Stimulated activated CD4-positive, alpha-beta T cell treated with anti-CD3 and anti-CD28 coated beads, TNF-alpha, amount 100 ng/mL, for 48 hours (primary cell): ENCODE measurements around the gene SYCN.

Experiments
- DNase-seq, 3 donors: peaks; one replicate each; pipeline ENCODE4 v3.0.0-alpha.2; 2020; ENCODE audit warnings: low read depth in 3 of 3

The SYCN gene

DNA sequence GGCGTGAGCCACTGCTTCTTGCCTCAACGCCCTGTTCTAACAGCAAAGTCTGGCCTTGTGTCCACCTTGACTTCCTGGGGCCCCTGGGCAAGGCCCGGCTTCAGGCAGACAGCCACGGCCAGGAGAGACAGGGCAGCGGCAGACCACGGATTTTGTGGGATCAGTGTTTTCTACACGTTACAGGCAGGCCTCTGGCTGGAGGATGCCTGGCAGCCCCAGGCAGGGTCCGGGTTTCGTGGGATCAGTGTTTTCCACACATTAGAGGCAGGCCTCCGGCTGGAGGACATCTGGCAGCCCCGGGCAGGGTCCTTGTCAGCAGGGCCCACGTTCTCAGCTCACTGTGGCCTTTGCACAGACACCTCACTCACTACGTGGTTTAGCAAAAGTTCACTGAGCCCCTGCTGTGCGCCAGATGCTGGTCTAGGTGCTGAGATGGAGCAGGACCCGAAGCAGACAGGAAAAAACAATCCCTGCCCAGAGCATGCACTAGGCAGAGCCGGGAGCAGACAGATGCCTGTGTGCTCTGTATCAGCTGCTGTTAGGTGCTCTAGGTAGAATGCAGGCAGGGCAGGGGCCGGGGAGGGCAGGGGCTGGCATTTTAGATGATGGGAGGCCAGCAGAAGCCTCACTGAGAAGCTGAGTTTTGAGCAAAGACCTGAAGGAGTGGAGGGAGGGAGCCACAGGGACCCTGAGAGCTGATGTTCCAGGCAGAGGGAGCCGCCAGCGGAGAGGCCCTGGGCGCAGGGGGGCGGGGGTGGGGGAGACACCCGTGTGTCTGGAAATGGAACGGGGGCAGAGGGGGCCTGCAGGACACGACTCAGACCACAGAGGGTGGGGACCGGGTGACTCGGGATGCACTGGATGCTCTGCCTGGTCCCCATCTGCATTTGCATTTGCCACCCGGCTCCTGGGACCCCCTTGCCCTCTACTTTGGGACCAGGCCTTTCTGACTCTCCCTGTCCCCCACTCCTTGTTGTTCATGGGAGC lies 32.3 kb downstream of the SYCN start:
- DNase-seq, result no peak

DNA sequence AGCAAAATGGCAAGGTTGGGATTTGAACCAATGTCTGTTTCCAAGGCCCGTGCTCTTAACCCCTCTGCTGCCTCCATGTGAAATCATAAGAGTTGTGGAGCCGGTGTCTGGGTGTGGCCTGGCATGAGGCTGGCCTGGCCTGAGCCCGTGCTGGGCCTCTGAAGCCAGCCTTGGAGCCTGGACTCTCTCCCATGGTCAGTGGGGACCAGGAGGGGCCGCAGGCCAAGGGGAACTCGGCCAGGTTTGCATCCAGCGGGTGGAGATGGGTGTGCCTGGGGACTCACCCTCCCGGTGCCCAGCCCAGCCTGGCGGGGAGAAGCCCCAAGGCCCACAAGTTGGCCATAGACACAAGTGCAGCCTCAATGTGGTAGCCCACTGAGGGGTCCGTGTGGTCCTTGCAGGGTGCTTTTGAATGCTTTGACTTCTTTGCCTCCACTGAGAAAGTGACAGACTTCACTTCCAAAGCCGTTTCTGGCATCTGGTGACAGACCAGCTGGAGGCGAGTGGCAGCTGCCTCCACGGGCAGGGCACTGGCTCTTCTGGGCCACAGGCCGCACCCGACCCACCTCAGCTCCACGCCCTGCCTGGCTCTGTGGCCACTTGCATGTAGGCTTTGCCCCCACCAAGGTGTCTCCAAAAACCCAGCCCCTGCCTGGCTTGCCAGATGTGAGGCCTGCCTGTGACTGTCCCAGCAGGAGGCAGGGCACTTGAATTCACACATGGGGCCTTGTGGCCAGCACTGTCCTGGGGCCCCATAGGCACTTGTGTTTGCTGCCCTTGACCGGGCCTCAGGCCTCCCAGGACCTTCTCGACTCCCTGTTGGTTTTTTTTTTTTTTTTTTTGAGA lies 33.5 kb downstream of the SYCN start:
- DNase-seq, result no peak

DNA sequence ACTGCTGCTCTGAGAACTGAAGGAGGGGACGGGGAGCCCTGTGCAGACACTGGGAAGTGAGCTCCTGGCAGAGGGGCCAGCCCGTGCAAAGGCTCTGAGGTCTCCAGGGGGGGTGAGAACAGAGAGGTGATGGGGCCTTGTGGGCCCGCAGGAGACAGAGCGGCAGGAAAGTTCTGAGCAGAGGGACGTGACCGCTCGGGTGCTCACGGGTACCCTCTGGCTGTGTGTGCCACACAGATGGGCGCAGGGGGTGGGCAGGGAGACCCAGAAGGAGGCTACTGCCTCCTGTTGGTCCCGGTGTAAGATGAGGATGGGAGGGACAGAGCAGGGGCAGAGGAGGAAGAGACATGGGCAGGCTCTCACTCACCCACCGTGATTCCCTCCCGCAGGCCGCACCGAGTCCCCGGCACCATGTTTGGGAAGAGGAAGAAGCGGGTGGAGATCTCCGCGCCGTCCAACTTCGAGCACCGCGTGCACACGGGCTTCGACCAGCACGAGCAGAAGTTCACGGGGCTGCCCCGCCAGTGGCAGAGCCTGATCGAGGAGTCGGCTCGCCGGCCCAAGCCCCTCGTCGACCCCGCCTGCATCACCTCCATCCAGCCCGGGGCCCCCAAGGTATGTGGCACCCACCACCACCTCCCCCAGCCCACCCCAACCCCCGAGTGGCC lies 34.8 kb downstream of the SYCN start:
- DNase-seq, result no peak

DNA sequence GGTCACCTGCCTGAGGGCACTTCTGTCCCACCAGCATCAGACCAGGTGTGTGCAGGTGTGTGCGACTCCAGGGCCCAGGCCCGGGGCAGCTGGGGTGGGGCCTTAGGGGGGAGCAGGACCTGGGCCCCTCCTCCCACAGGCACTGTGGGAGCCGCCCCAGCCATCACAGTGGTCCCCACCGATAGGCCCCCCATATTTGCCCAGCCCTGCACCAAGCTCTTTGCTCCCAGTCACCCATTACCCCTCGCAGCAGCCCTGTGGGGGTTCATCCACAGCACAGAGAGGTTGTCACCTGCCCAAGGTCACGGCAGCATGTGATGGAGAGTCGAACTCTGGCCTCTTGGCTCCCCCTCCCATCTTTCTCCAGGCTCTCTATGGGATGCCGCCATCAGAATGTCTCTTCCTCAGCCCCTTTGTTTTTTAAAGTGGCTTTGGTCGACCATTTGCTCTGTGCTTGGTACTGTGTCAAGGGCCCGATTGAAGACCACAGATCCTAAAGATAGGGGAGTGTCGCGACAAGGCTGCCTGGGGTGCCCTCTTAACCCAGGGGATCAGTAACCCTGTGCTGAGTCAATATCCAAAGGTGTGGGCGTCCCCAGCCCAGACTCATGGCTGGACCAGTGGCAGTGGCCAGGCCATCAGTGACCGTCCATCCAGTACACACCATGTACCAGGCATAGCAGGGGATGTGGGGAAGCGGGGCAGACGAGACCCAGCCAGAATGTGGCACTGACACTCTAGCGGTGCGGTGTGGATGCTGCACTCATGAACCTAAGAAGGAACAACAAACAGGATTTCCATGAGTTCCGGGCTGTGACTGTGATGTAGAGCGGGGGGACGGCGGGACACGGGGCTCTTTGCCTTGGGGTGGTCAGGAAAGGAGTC lies 35.6 kb downstream of the SYCN start:
- no peak for DNase-seq

DNA sequence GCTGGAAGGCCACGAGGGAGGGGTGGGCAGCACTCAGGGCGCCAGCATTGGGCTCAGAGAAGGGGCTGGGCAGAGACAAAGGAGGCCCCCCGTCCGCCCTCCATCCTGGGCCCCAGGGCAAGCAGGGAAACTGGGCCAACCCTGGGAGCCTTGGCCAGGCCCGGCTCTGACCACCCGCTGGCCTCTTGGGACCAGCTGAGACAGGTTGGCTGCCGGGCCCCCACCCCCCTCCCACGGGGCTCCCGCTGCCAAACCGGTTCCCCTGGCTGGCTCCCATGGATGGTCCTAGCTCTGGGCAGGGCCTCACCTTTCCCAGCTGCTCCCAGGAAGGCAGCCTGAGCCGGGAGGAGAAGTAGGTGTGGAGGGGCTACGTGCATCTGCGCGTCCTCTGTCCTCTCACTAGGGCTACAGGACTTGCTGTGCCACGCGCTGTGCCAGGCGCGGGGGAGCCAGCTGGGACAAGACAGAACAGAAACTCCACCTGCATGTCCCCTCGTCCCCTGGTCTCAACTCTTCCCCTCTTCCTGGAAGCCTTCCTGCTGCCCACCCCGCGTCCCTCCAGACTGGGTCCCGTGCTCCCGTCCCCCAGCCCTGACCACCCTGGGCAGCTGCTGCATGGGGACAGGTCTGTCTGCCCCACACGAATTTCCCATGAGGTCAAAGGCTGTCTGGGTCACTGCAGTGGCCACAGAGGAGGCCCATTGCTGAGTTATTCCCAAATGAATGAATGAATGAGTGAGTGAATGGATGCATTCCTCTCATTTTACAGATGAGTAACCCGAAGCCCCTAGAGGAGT lies 36.4 kb downstream of the SYCN start:
- no peak for DNase-seq

DNA sequence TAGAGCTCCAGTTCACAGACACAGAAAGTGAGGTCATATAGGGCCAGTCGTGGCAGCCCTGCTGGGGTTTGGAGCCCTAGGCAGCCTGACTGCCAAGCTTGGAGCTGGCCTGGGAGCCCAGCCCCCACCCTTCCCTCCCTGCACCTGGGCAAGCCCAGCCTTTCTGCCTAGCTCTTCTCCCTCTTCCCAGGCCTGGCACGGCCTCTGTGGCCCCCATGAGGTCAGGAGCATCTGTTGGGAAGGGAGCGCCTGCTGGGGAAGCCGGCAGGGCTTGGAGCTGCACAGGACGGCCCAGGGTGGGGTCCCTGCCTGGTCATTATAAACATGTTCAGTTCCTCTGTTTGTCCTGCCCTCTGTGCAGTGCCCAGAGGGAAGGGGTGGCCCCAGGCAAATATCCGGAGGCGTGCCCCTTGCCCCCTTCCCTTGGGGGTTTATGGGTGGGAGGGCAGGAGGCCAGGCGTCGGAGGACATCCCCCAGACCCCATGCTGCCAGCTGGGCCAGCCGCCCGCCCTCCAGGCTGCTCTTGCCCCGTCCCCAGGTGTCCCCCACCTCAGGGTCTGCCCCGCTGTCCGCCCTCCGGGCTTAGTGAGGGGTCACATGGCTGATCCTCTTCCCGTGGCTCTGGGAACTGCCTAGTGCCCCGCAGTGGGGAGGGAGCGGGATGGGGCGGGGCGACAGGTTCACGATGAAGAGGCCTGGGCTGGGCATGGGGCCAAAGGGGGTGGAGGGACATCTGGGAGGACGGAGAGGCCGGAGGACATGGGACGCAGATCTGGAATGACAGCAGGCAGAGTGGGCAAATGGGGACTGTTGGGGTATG lies 37.3 kb downstream of the SYCN start:
- no peak for DNase-seq

DNA sequence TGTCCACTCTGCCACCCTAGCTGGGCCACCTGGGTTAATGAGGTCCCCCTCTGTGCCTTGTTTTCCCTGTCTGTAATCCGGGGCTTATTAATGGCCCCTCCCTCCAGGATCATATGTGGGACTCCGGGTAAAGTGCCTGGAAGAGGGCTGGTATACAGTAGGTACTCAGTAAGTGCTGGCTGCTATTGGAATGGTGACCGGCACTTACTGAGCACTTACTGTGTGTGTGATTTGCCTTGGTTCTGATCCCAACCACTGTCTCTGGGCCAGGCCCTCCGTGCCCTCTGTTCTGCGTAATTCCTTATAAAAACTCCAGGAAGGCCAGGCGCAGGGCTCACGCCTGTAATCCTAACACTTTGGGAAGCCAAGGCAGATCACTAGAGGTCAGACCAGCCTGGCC lies 38.2 kb downstream of the SYCN start:
- no peak for DNase-seq

DNA sequence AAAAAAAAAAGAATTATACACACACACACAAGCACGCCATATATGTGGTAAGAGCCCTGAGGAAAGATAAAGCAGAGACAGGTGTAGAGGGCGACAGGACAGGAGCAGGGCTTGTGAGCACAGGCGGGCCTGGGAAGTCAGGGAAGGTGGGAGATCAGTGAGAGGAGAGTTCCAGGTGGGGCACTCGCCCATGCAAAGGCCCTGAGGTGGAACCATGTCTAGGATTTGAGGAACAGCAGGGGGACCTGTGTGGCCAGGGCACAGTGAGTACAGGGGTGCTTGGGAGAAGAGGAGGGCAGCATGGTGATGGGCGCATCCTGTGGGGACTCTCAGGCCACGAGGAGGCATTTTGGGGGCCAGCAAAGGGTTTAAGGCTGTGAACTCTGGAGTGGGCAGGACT lies 39.8 kb downstream of the SYCN start:
- no peak for DNase-seq

DNA sequence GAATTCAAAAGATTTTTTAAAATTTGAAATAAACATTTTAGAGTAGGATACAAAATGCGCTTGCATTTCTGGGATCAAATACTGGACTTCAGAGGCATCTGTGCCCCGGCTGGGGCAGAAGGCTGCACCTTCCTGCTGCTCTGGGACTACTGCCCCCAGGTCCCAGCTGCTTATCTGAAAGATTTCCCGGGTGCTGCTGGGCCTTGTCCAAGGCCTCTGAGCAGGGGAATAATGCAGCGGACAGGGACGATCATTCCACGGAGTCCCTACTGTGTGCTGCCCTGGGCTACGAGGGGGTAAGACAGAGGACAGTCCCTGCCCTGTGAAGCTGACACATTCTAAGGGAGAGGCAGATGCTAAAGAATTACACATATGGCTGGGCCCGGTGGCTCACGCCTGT lies 40.4 kb downstream of the SYCN start:
- DNase-seq, result no peak

DNA sequence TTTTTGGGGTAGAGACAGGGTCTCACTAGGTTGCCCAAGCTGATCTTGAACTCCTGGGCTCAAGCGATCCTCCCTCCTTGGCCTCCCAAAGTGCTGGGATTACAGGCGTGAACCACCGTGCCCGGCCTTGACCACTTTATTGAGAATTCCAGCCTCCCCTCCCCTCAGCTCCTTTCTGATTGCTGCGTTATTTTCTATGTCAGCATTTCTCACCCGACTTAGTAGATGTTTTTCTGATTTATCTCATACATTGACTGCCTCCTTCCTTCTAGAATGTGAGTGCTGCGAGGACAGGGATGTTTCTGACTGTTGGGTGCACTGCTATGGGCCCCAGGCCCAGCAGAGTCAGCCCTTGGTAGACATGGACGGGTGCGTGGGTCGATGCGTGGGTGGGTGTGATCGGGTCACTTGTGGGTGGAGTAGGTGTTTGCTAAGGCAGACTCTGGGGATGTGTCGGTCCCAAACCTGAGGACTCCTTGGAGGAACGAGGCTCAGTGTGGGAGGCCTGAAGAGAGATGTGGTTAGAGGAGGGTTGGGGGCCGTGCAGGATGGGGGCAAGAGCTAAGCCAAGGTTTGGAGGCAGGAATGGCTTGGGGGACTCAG lies 41.5 kb downstream of the SYCN start:
- DNase-seq, result no peak

DNA sequence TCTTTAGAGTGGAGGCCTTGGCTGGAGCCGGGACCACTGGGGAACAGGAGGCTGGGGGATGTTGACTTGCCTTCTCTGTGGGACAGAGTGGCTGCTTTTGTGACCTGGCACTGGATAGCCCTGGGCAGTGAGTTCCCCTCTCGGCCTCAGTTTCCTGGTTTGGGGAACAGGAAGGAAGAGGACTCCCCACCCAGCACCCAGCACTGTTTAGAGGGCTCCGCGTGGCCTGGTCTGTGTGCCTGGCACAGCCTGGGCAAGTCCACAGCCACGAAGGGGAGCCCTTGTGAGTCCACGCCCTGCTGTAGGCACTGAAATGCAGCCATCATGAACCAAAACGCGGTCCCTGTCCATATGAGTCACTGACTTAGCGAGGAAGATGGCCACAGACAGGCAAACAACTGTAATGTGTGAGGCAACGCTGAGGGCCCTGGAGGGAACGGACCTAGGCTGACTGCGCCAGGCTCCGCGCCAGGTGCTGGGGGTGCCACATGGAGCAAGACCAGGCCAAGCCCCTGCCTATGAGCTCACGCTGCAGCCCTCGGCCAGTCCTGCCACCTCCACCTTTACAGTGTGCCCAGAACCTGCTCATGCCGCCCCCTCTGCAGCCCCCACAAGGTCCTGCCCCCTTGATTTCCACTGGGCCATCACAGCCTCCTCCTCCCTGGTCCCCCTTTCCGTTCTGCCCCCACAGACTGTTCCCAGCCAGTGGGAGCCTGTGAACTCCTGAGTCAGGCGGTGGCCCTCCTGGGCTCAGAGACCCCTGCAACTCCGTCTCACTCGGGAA lies 43.0 kb downstream of the SYCN start:
- no peak for DNase-seq

DNA sequence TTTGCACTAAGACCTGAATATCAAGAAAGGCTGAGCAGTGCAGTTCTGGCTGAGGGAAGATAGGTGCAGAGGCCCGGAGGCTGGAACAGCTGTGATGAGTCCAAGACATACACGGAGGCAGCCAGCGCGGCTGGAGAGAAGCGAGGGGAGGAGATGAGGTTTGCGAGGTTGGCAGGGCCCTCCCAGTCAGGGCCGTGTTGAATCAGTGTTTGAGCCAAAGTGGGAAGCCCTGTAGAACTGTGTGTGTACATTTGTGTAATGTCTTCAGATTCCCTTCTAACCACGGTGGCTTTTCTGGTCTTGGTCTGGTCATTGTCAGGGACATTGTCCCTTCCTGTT lies 43.6 kb downstream of the SYCN start:
- no peak for DNase-seq

DNA sequence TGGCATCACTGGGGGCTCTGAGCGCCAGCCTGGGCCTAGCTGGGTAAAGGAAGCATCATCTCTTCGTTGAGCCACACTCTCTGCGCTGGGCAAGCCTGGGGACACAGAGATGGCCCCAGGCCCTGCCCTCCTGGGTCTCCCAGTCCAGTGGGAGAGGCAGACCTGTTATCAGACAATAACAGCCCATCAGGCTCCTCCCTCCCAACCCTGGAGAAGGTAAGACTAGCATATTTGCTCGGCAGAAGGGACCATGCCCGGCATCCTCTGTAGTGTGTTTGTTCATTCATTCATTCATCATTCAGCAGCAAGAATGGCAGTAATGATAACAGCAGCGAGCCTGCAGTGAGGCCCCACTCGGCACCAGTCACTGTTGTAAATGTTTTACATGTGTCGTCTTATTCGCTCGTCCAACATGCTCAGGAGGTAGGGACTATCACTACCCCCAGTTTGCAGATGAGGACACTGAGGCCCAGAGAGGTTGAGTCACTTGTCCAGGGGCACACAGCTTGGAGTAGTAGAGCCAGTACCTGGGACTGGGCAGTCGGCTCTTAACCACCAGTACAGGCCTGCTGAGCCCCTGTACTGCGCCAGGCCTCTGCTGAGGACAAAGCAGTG lies 45.3 kb downstream of the SYCN start:
- no peak for DNase-seq

DNA sequence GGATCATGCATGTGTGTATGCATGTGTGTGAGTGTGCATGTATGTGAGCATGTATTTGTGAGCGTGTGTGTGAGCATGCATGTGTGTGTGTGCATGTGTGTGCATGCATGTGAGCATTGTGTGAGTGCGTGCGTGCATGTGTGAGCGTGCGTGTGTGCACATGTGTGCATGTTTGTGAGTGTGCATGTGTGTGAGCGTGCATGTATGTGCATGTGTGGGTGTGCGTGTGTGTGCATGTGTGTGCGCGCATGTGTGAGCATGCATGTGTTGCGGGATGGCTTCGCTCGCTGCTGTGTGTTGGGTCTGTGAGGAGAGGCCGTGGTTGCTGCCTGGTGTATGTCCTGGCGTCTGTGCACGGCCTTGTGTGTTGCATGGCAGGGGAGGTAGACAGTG lies 46.1 kb downstream of the SYCN start:
- DNase-seq, result no peak

DNA sequence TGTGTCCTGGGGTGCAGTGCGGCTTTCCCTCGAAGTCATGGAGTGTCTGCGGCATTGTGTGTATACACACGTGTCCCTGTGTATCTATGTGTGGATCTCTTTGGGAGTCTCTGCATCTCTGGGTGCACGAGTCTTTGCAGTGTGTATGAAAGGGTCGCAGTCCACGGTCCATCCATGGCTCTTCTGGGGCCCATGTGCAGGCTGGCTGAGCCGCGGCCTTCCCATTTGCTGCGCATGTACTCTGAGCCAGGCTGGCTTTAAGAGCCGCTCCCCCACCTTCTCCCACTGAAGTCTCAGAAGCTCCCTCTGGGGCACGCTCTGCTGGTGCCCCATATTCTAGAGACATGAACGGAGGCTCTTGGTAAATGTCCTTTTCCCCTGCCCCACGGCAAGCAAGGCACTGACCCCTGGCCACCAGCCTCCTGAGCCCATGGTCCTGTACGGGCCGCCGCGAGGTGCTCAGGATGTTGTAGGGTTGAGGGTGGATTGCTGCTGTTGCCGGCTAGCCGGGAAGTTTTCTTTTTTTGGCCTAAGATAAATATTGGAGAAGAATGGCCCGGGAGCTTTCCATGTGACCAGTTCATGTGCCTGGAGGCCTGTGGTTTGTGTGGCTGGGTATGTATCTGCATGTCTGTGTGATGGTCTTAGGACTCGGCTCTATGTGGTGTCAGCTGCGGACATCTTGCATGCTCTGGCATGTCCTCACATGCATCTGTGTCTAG lies 46.6 kb downstream of the SYCN start:
- DNase-seq, result no peak

DNA sequence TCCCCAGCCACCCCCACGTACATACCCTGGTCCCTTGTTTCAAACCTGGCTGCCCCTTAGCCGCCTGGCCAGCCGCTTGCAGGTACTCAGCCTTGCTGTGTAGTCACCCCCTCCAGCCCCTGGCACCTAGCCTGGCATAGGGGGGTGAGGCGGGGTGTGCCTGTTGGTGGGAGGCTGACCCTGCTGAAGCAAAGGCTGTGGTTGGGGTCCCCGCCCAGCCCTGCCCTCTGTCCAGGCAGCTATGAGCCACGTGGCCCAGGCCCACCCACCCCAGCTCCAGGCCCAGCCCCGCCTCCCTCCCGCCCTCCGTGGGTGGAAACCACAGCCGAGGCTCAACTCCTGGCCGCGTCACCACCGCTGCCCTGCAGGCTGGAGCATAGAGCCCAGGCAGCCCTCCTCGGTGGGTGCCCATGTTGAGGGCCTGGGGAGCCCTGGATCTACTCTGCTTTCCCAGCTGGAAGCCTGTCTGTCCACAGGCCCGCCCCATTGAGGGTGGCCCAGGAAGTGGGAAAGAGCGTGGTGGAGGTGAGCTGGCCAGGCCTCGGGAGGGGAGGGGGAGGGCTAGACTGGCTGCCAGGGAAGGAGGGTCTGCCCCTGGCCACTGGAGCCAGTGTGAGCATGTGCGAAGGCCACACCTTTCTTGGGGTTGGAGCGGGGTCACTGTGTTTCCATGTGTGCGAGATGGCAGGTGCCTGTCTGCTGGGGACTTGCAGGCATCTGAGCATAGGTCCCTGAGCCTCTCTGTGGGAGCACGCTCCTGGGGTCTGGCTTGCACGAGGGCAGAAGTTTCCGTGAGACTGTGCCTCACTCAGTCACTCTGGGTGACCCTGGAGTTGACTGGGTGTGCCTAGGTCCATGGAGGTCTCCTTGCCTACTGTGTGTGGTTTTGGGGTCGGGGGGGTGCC lies 47.5 kb downstream of the SYCN start:
- no peak for DNase-seq
